Subcutaneous abdominal adipose tissue (tissue), 5 donors: Measurements from ENCODE around the gene CTTNBP2.

Source experiments
- H3K27ac ChIP-seq: one replicate; pipeline ENCODE4 v1.7.0; 2013; ENCODE audit warnings: low read depth, mild to moderate bottlenecking, inconsistent platforms, low read length, moderate library complexity
- H3K27me3 ChIP-seq, 5 donors: one replicate each; pipeline ENCODE4 v1.7.0; 2013; ENCODE audit warnings: low read length in 5 of 5, inconsistent platforms in 1 of 5; ENCODE audit not compliant: control insufficient read depth in 5 of 5, insufficient read depth in 4 of 5
- H3K36me3 ChIP-seq, 5 donors: one replicate each; pipeline ENCODE4 v1.7.0; 2013; ENCODE audit warnings: low read length in 5 of 5; ENCODE audit not compliant: control insufficient read depth in 5 of 5, insufficient read depth in 5 of 5
- H3K4me1 ChIP-seq, 5 donors: one replicate each; pipeline ENCODE4 v1.7.0; 2013; ENCODE audit warnings: low read length in 5 of 5, mild to moderate bottlenecking in 3 of 5, moderate library complexity in 1 of 5; ENCODE audit not compliant: control insufficient read depth in 5 of 5, insufficient read depth in 5 of 5
- H3K4me3 ChIP-seq, 5 donors: one replicate each; pipeline ENCODE4 v1.7.0; 2013; ENCODE audit warnings: low read length in 5 of 5, low read depth in 1 of 5
- H3K9ac ChIP-seq, 5 donors: one replicate each; pipeline ENCODE4 v1.7.0; 2013; ENCODE audit warnings: low read length in 5 of 5, mild to moderate bottlenecking in 4 of 5, moderate library complexity in 3 of 5
- H3K9me3 ChIP-seq, 5 donors: one replicate each; pipeline ENCODE4 v1.7.0; 2013; ENCODE audit warnings: low read length in 5 of 5; ENCODE audit not compliant: control insufficient read depth in 5 of 5
- donor health status: healthy.
- donor health status: healthy.
- donor health status: healthy.
- donor health status: healthy.
- donor health status: healthy.

Gene CTTNBP2

DNA sequence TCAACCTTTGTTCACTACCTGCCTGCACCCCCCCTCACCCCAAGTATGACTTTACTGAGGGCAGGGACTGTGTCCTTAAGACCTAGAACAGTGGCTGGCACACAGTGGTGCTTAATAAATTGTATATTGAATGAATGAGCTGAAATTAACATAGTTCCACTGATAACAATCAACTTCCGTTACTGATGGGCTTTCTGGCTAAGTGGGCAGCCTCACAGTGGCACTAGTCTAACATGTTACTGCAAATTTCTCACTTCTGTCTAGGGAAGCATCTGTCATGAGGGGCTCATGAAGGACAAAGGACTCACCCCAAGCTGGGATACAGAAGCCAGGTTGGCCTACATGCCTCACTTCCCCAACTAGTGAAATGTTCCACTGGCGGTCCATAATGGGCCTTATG lies 79.3 kb downstream of the CTTNBP2 start:
- H3K9ac ChIP-seq: no peak overlapping the region
- H3K36me3 ChIP-seq: peaks cover 0 to 17% (median 14%) of the 10 kb centered on the region in 5 donors
- H3K9me3 ChIP-seq: no peaks in the 10 kb centered on the region
- H3K4me1 ChIP-seq: no peaks in the 10 kb centered on the region
- no peak overlapping the region for H3K4me3 ChIP-seq
- no peak overlapping the region for H3K27ac ChIP-seq
- H3K27me3 ChIP-seq: no peaks in the 10 kb centered on the region

DNA sequence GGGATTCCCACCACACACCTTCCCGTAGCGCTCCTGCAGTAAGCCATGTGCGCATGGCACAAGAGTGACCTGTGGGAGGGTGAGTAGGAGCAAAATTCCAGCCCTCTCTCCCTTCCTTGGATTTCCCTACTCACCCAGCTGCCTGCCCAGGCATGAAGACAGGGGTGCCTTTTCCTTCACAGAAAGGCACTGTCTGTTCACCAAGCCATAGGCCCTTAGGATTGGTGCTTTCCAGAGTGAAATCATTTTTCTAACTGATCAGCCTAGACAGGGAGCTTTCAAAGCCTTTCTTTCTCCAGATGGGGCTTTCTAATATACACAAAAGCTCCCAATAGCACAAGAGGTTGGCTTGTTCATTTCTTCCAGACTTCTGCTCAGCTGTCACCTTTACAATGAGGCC lies 79.7 kb downstream of the CTTNBP2 start:
- Histone ChIP-seq H3K27ac (no peak overlapping the region), H3K9me3 (no peaks in the 10 kb centered on the region), H3K9ac (no peak overlapping the region), H3K4me3 (no peak overlapping the region), H3K36me3 (peaks cover 0 to 17% (median 14%) of the 10 kb centered on the region in 5 donors), H3K4me1 (no peaks in the 10 kb centered on the region), H3K27me3 (no peaks in the 10 kb centered on the region)

DNA sequence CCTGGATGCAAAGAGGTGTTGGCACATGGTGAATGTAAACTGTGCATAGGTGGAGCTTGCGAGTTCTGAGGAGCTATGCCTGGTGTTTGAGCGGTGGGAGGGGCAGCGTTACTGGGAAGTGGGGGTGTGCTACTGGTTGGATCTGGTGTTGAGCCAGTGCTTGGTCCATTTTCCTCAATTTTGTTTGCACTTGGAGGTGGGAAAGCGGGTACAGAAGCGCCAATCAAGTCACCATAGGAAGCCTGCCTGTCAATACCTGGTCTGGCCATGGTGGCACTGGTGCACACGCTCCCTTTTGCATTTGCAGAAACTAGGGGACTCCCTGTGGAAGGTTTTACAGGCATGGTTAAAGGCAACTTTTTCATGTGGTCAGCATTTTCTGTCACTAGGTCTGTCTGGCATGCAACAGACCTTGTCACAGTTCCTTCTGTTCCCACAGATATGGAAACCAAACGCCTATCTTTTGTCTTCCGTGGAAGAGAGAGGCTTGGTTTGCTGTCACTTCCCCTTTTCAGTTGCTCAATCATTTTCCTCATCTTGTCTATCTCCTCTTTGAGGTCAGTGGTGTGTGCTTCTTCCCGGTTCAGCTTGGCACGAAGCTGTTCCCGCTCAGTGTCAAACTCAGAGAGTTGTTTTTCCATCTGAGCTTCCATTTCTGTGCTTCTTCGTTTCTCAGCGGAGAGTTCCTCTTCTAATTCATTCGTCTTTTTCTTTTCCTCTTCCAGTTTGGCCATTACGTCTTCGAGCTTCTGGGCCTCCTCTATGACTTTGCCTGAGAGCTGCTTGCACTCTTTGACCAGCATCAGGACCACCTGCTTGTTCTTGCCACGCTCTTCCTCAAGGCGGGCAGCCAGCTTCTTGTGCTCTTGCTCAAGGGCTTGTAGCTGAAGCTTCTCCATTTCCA lies 81.1 kb downstream of the CTTNBP2 start:
- Histone ChIP-seq H3K4me1 (no peaks in the 10 kb centered on the region), H3K27ac (no peak overlapping the region), H3K36me3 (peaks cover 0 to 17% (median 14%) of the 10 kb centered on the region in 5 donors), H3K27me3 (no peaks in the 10 kb centered on the region), H3K9ac (no peak overlapping the region), H3K4me3 (peak overlapping the region in 1 of 5 donors; percentile 7), H3K9me3 (no peaks in the 10 kb centered on the region)

DNA sequence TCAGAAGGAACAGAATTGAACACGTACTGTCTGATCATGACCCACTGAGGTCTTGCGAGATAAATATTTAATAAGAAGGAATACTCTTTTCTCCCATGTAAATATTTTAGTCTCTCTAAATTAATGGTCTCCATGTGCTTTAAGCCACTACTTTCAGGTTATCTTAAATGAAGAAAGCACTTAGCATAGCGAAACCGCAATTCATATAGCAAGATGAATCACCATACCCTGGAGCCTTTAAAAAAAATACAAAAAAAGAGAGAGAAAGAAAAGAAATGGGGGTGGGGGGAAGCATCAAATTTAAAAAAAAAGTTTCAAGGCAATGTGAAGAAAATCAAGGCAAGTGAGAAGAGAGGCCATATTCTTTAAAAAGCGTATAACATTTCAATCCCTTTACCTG lies 82.5 kb downstream of the CTTNBP2 start:
- Histone ChIP-seq H3K9ac (no peak overlapping the region), H3K27me3 (no peaks in the 10 kb centered on the region), H3K9me3 (no peaks in the 10 kb centered on the region), H3K36me3 (peaks cover under 1 to 17% (median 14%) of the 10 kb centered on the region in 5 donors), H3K27ac (no peak overlapping the region), H3K4me1 (no peaks in the 10 kb centered on the region), H3K4me3 (no peak overlapping the region)

DNA sequence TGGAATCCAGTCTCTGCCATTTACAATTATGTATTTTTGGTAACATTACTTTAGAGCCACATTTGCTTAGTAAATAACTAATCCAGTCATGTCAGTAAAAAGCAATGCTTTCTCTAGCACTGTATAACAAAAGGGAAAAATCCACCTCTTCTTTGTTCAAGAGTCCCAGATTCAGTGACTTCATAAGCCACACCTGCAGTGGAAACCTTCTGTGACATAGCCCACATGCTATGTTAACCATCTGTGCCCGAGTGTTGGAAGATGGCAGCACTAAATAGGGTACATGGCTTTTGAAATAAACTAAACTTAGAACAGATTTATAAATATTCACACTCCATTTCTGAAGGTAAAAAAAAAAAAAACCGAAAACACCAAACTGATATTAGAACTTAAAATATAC lies 83.0 kb downstream of the CTTNBP2 start:
- Histone ChIP-seq H3K27ac (no peak overlapping the region), H3K4me1 (no peaks in the 10 kb centered on the region), H3K9ac (no peak overlapping the region), H3K27me3 (no peaks in the 10 kb centered on the region), H3K36me3 (peaks cover 3 to 17% (median 14%) of the 10 kb centered on the region in 5 donors), H3K9me3 (no peaks in the 10 kb centered on the region), H3K4me3 (no peak overlapping the region)

DNA sequence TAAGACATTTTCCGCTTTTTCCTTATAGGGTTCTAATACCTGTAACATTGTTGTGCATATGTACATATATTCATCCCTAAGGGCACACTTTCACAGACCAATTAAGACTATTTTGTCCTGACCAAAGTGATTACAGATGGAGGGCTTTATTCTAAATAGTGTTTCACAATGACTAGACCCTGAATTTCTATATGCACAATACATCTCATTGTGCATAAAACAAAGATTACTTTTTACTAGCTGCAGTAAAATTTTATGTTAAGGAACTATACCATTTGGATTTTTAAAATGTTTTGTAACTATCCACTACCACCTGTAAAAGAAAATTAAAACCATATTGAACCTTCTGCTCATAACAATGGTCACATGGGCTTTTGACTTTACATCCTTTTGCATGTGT lies 87.8 kb downstream of the CTTNBP2 start:
- Histone ChIP-seq H3K4me3 (no peak overlapping the region), H3K9ac (no peak overlapping the region), H3K36me3 (peaks cover 0 to 3% (median 0%) of the 10 kb centered on the region in 5 donors), H3K9me3 (no peaks in the 10 kb centered on the region), H3K27ac (no peak overlapping the region), H3K27me3 (no peaks in the 10 kb centered on the region), H3K4me1 (peaks cover 0 to 5% (median 0%) of the 10 kb centered on the region in 5 donors)

GRCh38 chr7:117784315-117784714 lies 88.9 kb downstream of the CTTNBP2 start:
- Histone ChIP-seq H3K27me3 (no peaks in the 10 kb centered on the region), H3K27ac (no peak overlapping the region), H3K36me3 (peaks cover 0 to 3% (median 0%) of the 10 kb centered on the region in 5 donors), H3K9ac (no peak overlapping the region), H3K4me1 (peaks cover 0 to 5% (median 0%) of the 10 kb centered on the region in 5 donors), H3K9me3 (no peaks in the 10 kb centered on the region), H3K4me3 (no peak overlapping the region)

DNA sequence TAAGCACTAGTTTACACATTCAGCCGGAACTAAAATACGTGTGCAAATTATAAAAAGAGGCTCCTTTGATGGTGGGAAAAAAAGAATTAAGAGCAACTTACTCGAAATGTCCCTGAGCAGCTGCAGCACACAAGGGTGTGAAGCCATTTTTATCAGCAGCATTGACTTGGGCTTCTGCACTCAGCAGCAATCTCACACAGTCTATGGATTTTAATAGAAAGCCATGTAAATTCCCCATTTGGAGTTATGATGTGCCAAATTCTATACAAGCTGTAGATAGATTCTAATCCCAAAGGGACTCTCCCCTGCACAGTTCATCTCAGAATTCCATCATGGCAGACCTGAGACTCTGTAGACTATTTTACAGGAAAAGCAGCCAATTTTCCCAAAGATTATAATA lies 90.5 kb downstream of the CTTNBP2 start:
- Histone ChIP-seq H3K4me3 (no peak overlapping the region), H3K4me1 (peaks cover 0 to 5% (median 0%) of the 10 kb centered on the region in 5 donors), H3K36me3 (peaks cover 0 to 3% (median 0%) of the 10 kb centered on the region in 5 donors), H3K9me3 (no peaks in the 10 kb centered on the region), H3K27ac (no peak overlapping the region), H3K9ac (no peak overlapping the region), H3K27me3 (no peaks in the 10 kb centered on the region)

- H3K9me3 ChIP-seq: no peaks in the 10 kb centered on the region
- H3K4me3 ChIP-seq: no peak overlapping the region
- no peak overlapping the region for H3K9ac ChIP-seq
- peaks cover 0 to 5% (median 0%) of the 10 kb centered on the region in 5 donors for H3K4me1 ChIP-seq
- peaks cover 0 to 5% (median 4%) of the 10 kb centered on the region in 5 donors for H3K36me3 ChIP-seq
- no peak overlapping the region for H3K27ac ChIP-seq
- no peaks in the 10 kb centered on the region for H3K27me3 ChIP-seq
These were observed 91.5 kb downstream of the CTTNBP2 start for GRCh38 chr7:117781707-117782106.

GRCh38 chr7:117780832-117781231 lies 92.4 kb downstream of the CTTNBP2 start:
- no peak overlapping the region for H3K27ac ChIP-seq
- H3K4me1 ChIP-seq: peaks cover 0 to 5% (median 0%) of the 10 kb centered on the region in 5 donors
- no peaks in the 10 kb centered on the region for H3K27me3 ChIP-seq
- no peaks in the 10 kb centered on the region for H3K9me3 ChIP-seq
- no peak overlapping the region for H3K9ac ChIP-seq
- H3K36me3 ChIP-seq: peaks cover 0 to 7% (median 5%) of the 10 kb centered on the region in 5 donors
- H3K4me3 ChIP-seq: no peak overlapping the region
